ENCODE results near the gene IGF2. TPM values are rescaled to one million over a fixed set of nuclear protein-coding genes. Genes with fewer than 3 reads are reported as not detected.

IGF2 gene
- total RNA-seq, 1 donor from 2014 or later = not detected

- intact Hi-C loops (cut with micrococcal nuclease) = loop anchor here (5.0 kb wide), 1 partner anchor 272 kb away; no protein-coding TSS in a partner anchor
These were observed 15.0 kb upstream of the IGF2 start for GRCh38 chr11:2154195-2154585.

- intact Hi-C loops (cut with micrococcal nuclease) = loop anchor here (5.0 kb wide), 1 partner anchor 271 kb away; no protein-coding TSS in a partner anchor
These were observed 14.5 kb upstream of the IGF2 start for GRCh38 chr11:2153581-2154194.

- intact Hi-C loops (cut with micrococcal nuclease) = loop anchor here (2.0 to 5.0 kb wide), 2 partner anchors 269 to 313 kb away; partner anchors contain the start of gene TNNI2
These were observed 12.5 kb upstream of the IGF2 start for GRCh38 chr11:2151500-2152257.

- intact Hi-C loops (cut with micrococcal nuclease) = loop anchor here (2.0 to 5.0 kb wide), 2 partner anchors 268 to 311 kb away; partner anchors contain the start of gene TNNI2
These were observed 11.0 kb upstream of the IGF2 start for GRCh38 chr11:2149864-2150847.

- intact Hi-C loops (cut with micrococcal nuclease) = no loop called here
These were observed 10.3 kb upstream of the IGF2 start for GRCh38 chr11:2149460-2149859.

GRCh38 chr11:2148595-2148994 is 9.4 kb upstream of the IGF2 start:
- intact Hi-C loops (cut with micrococcal nuclease) = no loop called here

GRCh38 chr11:2147391-2147790 is 8.2 kb upstream of the IGF2 start:
- intact Hi-C loops (cut with micrococcal nuclease) = no loop called here

- intact Hi-C loops (cut with micrococcal nuclease) = no loop called here
These were observed 6.9 kb upstream of the IGF2 start for GRCh38 chr11:2146051-2146450.

- intact Hi-C loops (cut with micrococcal nuclease) = no loop called here
These were observed 5.5 kb upstream of the IGF2 start for GRCh38 chr11:2144544-2145248.

- intact Hi-C loops (cut with micrococcal nuclease) = no loop called here
These were observed 4.8 kb upstream of the IGF2 start for GRCh38 chr11:2143799-2144543.

- intact Hi-C loops (cut with micrococcal nuclease) = no loop called here
These were observed 4.2 kb upstream of the IGF2 start for GRCh38 chr11:2143477-2143798.

GRCh38 chr11:2142762-2143202 is 3.6 kb upstream of the IGF2 start:
- intact Hi-C loops (cut with micrococcal nuclease) = no loop called here

- intact Hi-C loops (cut with micrococcal nuclease) = no loop called here
These were observed 3.1 kb upstream of the IGF2 start for GRCh38 chr11:2142300-2142759.

GRCh38 chr11:2140411-2141400 is 1.5 kb upstream of the IGF2 start:
- intact Hi-C loops (cut with micrococcal nuclease) = no loop called here

GRCh38 chr11:2139621-2140337 is 590 bp upstream of the IGF2 start:
- intact Hi-C loops (cut with micrococcal nuclease) = no loop called here

- intact Hi-C loops (cut with micrococcal nuclease) = no loop called here
These were observed 612 bp downstream of the IGF2 start for GRCh38 chr11:2138431-2139122.

- intact Hi-C loops (cut with micrococcal nuclease) = no loop called here
These were observed 1.1 kb downstream of the IGF2 start for GRCh38 chr11:2138068-2138430.

Measured in T-helper 2 cell treated with Interferon-gamma antibody and Interleukin-4, amounts not matched to agents 100 ng/mL and 5 ng/mL, for 36 hours (primary cell).